D341Med (cell line): ENCODE results near the gene RBM25.

Experiments used
- DNase-seq: peaks from one replicate; pipeline ENCODE4 v3.0.0; 2012; ENCODE audit warnings: low spot score

Gene RBM25

GRCh38 chr14:73102806-73103497 is 44.6 kb downstream of the RBM25 start:
- no peak for DNase-seq

DNA sequence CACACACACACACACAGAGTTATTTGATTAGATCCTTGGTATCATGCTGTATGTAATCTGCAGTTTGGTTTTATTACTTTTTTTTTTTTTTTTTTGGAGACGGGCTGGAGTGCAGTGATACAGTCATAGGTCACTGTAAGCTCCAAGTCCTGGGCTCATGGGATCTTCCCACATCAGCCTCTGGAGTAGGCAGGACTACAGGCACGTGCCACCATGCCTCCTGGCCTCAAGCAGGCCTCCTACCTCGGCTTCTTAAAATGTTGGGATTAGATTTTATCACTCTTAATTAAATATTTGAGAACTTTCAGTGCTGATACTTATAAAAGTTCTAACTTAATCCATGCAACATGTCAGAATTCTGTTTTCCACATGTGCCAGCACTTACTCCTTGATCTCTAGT is 46.7 kb downstream of the RBM25 start:
- no peak for DNase-seq

DNA sequence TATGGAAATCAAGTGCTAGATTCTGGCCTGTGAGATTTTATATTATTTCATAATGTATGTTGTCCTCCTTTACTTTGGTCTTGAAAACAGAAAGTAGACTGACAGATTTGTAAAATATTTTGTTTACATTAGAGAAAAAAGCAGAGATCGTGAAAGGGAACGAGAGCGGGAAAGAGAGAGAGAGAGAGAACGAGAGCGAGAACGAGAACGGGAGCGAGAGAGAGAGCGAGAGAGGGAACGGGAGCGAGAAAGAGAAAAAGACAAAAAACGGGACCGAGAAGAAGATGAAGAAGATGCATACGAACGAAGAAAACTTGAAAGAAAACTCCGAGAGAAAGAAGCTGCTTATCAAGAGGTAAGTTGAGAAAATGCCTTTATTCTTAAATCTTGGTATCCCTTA is 47.4 kb downstream of the RBM25 start:
- no peak for DNase-seq

DNA sequence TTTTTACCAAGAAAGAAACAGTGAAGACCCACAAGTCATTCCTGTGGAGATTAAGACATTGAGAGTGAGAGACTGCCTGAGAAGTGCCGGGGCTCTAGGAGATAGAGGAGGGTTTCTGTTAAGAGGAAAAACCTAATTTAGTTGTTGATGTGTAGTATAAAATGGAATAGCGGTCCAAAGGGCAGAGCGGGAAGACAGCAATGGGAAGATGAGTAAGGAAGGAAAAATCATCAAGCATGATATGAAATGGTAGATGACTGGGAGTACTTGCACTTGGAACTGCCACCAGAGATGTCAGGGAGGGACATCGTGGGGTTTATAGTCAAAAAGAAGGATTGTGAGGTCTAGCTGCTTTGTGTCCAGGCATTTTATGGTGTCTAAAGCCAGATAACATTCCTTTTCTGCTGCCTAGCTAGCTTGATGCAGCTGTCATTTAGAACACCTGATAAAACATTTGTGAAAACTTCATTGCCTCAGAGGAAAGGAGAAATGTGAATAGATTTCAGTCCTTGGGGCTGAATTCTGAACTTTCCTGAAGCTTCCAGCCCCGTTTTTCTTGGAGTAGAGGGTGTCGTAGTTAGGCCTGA is 57.8 kb downstream of the RBM25 start:
- DNase-seq = no peak

DNA sequence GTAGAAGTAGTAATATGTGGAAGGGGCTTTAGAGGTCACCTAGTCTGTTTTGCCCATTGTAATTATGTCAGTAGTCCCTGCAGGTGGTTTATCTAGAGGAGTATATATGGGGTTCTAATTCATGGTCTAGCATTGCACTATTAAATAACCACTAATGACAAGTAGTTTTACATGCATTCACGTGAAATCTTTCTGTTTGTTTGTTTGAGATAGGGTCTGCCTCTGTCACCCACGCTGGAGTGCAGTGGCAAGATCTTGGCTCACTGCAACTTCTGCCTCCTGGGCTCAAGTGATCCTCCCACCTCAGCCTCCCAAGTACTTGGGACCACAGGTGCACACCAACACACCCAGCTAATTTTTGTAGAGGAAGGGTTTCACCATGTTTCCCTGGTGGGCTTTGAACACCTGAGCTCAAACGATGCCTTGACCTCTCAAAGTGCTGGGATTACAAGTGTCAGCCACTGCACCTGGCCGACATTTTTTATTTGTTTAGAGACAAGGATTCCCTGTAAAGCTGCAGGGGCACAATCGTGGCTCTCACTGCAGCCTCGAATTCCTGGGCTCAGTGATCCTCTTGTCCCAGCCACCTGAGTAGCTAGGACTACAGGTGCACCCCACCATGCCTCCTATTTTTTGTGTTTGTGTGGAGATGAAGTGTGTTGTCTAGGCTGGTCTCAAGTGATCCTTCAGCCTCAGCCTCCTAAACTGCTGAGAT is 66.0 kb downstream of the RBM25 start:
- DNase-seq = no peak

- no peak for DNase-seq
These were observed 66.8 kb downstream of the RBM25 start for GRCh38 chr14:73125169-73125588.

GRCh38 chr14:73125746-73126145 is 67.4 kb downstream of the RBM25 start:
- no peak for DNase-seq

DNA sequence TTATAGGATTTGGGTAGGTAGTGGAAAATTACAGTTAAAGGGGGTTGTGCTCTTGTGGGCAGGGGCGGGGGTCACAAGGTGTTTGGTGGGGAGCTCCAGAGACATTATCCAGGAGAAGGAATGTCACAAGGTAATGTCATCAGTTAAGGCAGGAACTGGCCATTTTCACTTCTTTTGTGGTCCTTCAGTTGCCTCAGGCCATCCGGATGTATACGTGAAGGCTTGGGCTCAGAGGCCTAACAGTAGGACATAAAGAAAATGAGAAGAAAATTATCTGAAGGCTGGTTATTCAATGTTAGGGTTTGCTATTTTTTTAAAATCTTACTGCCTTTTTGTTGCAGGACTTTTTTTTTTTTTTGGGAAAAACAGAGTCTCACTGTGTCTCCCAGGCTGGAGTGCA is 75.5 kb downstream of the RBM25 start:
- no peak for DNase-seq

DNA sequence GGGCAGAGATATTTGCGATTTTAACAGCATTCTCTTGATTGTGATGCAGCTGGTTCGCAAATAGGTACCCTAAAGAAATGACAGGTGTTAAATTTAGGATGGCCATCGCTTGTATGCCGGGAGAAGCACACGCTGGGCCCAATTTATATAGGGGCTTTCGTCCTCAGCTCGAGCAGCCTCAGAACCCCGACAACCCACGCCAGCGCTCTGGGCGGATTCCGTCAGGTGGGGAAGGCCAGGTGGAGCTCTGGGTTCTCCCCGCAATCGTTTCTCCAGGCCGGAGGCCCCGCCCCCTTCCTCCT is 77.7 kb downstream of the RBM25 start:
- DNase-seq = no peak

DNA sequence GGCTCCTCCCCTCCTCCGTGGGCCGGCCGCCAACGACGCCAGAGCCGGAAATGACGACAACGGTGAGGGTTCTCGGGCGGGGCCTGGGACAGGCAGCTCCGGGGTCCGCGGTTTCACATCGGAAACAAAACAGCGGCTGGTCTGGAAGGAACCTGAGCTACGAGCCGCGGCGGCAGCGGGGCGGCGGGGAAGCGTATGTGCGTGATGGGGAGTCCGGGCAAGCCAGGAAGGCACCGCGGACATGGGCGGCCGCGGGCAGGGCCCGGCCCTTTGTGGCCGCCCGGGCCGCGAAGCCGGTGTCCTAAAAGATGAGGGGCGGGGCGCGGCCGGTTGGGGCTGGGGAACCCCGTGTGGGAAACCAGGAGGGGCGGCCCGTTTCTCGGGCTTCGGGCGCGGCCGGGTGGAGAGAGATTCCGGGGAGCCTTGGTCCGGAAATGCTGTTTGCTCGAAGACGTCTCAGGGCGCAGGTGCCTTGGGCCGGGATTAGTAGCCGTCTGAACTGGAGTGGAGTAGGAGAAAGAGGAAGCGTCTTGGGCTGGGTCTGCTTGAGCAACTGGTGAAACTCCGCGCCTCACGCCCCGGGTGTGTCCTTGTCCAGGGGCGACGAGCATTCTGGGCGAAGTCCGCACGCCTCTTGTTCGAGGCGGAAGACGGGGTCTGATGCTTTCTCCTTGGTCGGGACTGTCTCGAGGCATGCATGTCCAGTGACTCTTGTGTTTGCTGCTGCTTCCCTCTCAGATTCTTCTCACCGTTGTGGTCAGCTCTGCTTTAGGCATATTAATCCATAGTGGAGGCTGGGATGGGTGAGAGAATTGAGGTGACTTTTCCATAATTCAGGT is 78.3 kb downstream of the RBM25 start, which contains the start of gene PSEN1:
Gene PSEN1, plus strand, starts transcription at position 121 of the 839 bp plus-strand sequence. CDS start 11,513 bp downstream, outside the sequence.
- peak; percentile 98 for DNase-seq

- no peak for DNase-seq
These were observed 82.5 kb downstream of the RBM25 start for GRCh38 chr14:73140811-73141323.

- no peak for DNase-seq
These were observed 83.9 kb downstream of the RBM25 start for GRCh38 chr14:73142216-73142615.

- DNase-seq = no peak
These were observed 84.7 kb downstream of the RBM25 start for GRCh38 chr14:73143003-73143402.

- DNase-seq = no peak
These were observed 85.3 kb downstream of the RBM25 start for GRCh38 chr14:73143617-73144016.

DNA sequence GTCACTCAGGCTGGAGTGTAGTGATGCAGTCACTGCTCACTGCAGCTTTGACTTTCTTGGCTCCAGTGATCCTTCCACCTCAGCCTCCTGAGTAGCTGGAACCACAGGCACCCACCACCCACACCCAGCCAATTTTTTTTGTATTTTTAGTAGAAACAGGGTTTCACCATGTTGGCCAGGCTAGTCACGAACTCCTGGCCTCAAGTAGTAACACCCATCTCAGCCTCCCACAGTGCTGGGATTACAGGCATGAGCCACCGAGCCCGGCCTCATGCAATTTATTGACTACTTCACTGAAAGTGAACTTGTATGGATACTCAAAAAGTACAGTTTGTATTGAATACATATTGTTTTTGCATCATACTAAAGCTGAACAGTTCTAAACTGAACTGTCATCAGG is 87.0 kb downstream of the RBM25 start:
- DNase-seq = no peak

DNA sequence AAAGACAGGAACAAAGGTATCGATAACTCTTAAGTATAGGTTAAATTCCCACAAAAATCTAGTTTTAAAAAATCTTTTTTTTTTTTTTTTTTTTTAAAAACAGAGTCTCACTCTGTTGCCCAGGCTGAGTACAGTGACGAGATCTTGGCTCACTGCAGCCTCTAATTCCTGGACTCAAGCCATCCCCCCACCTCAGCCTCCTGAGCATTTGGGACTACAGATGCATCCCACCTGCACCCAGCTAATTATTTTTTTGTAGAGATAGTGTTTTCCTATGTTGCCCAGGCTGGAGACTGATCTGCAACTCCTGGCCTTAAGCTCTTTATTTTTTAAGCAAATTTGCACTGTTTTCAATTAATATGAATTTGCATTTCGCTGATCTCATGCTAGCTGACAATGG is 87.8 kb downstream of the RBM25 start:
- DNase-seq = no peak

DNA sequence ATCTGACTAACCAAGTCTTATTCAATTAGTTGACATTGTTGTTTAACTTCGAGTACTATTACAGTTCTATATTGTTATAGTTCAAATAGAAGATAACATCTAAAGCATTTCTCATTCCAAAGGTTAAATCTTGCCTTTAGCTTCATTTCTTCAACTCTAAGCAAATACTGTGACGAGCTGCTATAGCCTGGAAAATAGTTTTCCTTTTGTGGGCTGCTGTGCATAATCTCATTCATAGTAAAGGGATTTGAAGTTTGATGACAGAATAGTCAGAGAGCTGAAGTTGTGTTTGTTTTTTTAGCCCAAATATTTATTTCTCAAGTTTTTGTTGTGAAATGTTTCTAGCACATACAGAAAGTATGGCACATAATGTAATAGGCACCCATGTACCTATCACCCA is 91.4 kb downstream of the RBM25 start:
- DNase-seq = no peak

DNA sequence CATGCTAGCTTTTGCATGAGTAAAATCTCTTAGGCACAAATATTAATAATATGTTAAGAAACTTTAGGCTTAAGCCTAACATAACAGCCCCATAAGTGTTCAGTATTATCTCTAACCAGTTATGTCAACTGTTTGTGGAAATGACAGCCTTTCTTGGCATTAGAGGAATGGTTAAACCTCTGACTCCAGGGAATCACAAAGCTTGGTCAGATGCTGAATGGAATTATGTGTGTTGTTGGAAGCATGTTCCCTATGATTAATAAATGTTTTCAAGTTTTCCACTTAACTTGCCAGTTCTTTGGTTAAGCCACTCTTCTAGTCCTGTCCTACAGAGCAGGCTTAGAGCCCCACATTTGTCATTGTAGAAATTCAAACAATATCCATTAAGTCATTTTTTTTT is 94.9 kb downstream of the RBM25 start:
- peak; percentile 37 for DNase-seq

DNA sequence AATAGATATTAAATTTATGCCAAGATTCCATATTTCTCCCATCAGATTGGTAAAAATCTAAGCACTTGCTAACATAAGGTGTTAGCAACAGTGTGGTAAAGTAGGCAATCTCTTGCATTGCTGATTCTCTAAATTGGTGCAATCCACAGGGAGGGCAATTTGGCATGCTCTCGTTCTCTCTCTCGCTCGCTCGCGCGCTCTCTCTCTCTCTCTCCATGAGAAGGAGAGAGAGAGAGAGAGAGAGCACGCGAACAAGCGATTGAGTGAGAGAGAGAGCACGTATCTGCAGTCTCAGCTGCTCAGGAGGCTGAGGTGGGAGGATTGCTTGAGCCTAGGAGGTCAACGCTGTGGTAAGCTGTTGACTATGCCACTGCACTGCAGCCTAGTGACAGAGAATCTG is 103.9 kb downstream of the RBM25 start:
- no peak for DNase-seq

GRCh38 chr14:73166399-73166798 is 108.1 kb downstream of the RBM25 start:
- no peak for DNase-seq

DNA sequence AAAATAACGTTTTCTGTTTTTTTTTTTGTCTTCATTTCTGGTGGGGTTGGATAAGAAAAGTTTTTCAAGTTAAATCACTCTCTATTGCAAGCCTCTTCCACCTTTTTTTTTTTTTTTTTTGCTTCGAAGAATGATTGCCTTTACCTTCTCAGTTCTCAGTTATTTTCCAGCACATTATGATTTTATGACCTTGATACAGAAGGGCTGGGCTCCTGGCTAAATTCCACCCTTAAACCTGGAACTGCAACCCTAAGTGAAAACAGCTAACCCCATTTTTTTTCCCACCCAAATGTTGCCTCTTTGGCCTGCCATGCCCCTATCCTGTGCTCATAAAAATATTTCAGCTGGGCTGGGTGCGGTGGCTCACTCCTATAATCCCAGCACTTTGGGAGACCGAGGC is 109.4 kb downstream of the RBM25 start:
- no peak for DNase-seq

DNA sequence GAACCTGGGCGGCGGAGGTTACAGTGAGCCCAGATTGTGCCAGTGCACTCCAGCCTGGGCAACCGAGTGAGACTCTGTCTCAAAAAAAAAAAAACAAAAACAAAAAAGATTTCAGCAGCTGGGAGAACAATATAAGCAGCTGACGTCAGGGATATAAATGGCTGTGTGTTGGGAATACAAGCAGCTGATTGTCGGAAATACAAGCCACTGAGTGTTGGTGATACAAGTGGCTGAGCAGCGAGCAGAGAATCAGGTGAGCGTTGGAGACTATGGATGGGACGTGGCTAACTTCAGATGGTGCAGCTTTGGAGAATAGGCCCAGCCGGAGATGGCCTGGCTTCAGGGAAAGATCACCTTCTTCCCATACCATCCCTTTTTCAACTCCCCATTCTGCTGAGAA is 109.9 kb downstream of the RBM25 start:
- DNase-seq = no peak
